Measurements from ENCODE around the gene SIAH3. TPM values are rescaled to one million over a fixed set of nuclear protein-coding genes. Genes with fewer than 3 reads are reported as not detected.

Gene SIAH3
- total RNA-seq, 1 experiment from 2014 or later, result not detected

DNA sequence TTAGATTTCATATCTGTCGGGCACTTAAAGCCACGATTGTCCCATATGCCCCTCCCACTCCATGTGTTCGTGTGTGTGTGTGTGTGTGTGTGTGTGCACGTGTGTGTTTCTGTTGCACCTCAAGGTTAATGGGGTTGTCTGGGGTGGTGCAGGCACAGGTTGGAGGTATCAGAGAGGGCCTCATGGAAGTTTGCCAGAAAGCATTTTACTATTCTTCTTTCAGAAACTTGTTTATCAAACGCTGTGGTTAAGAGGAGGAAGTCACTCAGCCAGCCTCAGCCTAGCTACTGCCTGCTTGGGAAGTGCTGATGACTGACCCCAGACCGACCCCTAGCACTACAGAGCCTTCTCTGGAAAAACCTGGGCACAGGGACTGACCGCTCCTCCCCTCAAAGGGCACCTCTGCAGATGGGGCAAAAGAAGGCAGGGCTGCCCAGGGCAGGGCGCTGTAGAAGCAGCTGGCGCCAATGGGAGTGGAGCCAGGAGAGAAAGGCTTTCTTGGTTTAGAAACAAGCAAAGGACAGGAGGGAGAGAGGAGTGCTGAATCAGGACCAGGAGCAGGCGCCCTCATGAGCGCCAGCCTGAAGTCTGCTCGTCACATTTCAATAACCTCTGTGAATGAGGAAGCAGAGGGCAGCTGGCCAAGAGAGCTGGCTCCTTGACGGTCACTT is 3.9 kb downstream of the SIAH3 start:
- Histone ChIP-seq H4K20me1 (ENCODE audit: control insufficient read depth, insufficient read depth, insufficient read length) (no peaks in the 10 kb centered on the region), H3K23me2 (ENCODE audit: insufficient read length, low read depth, low read length, poor library complexity, severe bottlenecking) (peaks cover 12% of the 10 kb centered on the region), H2AFZ (ENCODE audit: low read length) (no peak overlapping the region), H2BK5ac (ENCODE audit: insufficient read length, low read length) (no peak overlapping the region), H3K9me3 (ENCODE audit: control insufficient read depth, low read depth, low read length) (no peaks in the 10 kb centered on the region), H2BK20ac (ENCODE audit: low read depth, low read length, poor library complexity, severe bottlenecking) (no peak overlapping the region), H3K79me1 (ENCODE audit: insufficient read depth, low read depth, low read length, poor library complexity, severe bottlenecking) (no peaks in the 10 kb centered on the region), H3K18ac (ENCODE audit: insufficient read length, low read depth, low read length) (peak overlapping the region; percentile 1), H3K4me2 (ENCODE audit: insufficient read depth, insufficient read length, low read length) (no peak overlapping the region), H3K23ac (ENCODE audit: insufficient read length, low read depth, low read length) (no peak overlapping the region), H4K5ac (ENCODE audit: insufficient read length, low read depth, low read length) (no peak overlapping the region), H3K27me3 (ENCODE audit: insufficient read depth, low read length) (peaks cover 3% of the 10 kb centered on the region; the same call in 1 of the 2 replicates), H4K91ac (ENCODE audit: insufficient read length, low read depth, low read length) (no peak overlapping the region), H2AK5ac (ENCODE audit: insufficient read length, low read length) (no peak overlapping the region), H3K56ac (ENCODE audit: insufficient read length, low read depth, low read length) (no peak overlapping the region), H3K79me2 (ENCODE audit: insufficient read depth, low read length) (no peaks in the 10 kb centered on the region), H2BK120ac (ENCODE audit: low read depth, low read length, poor library complexity, severe bottlenecking) (no peak overlapping the region), H2BK15ac (ENCODE audit: low read depth, low read length) (no peak overlapping the region), H3K14ac (ENCODE audit: insufficient read depth, low read length) (no peak overlapping the region), H3K4ac (ENCODE audit: low read depth, low read length) (no peak overlapping the region), H3T11ph (ENCODE audit: low read length) (no peak overlapping the region), H2BK12ac (ENCODE audit: insufficient read length, low read depth, low read length) (no peak overlapping the region), H3K4me1 (ENCODE audit: insufficient read depth, low read length) (no peaks in the 10 kb centered on the region; the same call in 1 of the 2 replicates), H4K8ac (replicated peaks; ENCODE audit: insufficient read length, low read depth, low read length) (no peak overlapping the region), H3K27ac (ENCODE audit: insufficient read length, low read depth, low read length) (no peak overlapping the region), H3K9ac (ENCODE audit: extremely low read depth, insufficient read length, low read length) (no peak overlapping the region)
- Mint-ChIP-seq H3K36me3 (ENCODE audit: insufficient read depth in 1 of 3, low read depth in 3 of 3) (no peaks in the 10 kb centered on the region; a peak in 1 of 7 replicates), H3K27ac (no peak overlapping the region), H3K27me3 (ENCODE audit: low read depth) (peaks cover 49% of the 10 kb centered on the region), H3K9me3 (no peaks in the 10 kb centered on the region), H3K4me1 (peaks cover 52 to 56% of the 10 kb centered on the region in 2 experiments), H3K4me3 (no peak overlapping the region; a peak in 1 of 5 replicates)
- WGBS (ENCODE audit: extremely low coverage, insufficient read length, low lambda C conversion rate), result no CpG with 5 or more reads among the region's 13 CpGs
- TF ChIP-seq, protein P1, sequence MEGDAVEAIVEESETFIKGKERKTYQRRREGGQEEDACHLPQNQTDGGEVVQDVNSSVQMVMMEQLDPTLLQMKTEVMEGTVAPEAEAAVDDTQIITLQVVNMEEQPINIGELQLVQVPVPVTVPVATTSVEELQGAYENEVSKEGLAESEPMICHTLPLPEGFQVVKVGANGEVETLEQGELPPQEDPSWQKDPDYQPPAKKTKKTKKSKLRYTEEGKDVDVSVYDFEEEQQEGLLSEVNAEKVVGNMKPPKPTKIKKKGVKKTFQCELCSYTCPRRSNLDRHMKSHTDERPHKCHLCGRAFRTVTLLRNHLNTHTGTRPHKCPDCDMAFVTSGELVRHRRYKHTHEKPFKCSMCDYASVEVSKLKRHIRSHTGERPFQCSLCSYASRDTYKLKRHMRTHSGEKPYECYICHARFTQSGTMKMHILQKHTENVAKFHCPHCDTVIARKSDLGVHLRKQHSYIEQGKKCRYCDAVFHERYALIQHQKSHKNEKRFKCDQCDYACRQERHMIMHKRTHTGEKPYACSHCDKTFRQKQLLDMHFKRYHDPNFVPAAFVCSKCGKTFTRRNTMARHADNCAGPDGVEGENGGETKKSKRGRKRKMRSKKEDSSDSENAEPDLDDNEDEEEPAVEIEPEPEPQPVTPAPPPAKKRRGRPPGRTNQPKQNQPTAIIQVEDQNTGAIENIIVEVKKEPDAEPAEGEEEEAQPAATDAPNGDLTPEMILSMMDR (conservative IDR thresholded peaks at IDR 0.05), result no peak
- peak; percentile 35 for DNase-seq
